Tibial nerve (tissue), 4 donors: ENCODE measurements around the gene ELMO3. TPM values are rescaled to one million over a fixed set of nuclear protein-coding genes. Genes with fewer than 3 reads are reported as not detected.

ENCODE experiments used
- DNase-seq, 2 donors: peaks; one replicate each; pipeline ENCODE4 v3.0.0-alpha.2; 2019; ENCODE audit warnings: low spot score in 2 of 2
- H3K27ac ChIP-seq, 4 donors: fragments of 200-600 bp; sonication (generic) in 3 of 4; one replicate each; pipeline ENCODE4 v1.5.1; 2017 to 2019; ENCODE audit warnings: mild to moderate bottlenecking in 1 of 4
- H3K27me3 ChIP-seq, 2 donors: fragments of 200-600 bp; sonication (generic) in 1 of 2; one replicate each; pipeline versions ENCODE4 v1.5.1 to v1.6.0; 2017 to 2019
- H3K36me3 ChIP-seq, 3 donors: fragments of 200-600 bp; sonication (generic); one replicate each; pipeline ENCODE4 v1.5.1; 2018 to 2019
- H3K4me1 ChIP-seq, 4 donors: fragments of 200-600 bp; sonication (generic) in 3 of 4; one replicate each; pipeline ENCODE4 v1.5.1; 2017 to 2019
- H3K4me3 ChIP-seq, 4 donors: fragments of 200-600 bp; sonication (generic) in 3 of 4; one replicate each; pipeline ENCODE4 v1.5.1; 2017 to 2019; ENCODE audit warnings: mild to moderate bottlenecking in 1 of 4, moderate library complexity in 1 of 4
- H3K9me3 ChIP-seq, 4 donors: fragments of 200-600 bp; sonication (generic) in 3 of 4; one replicate each; pipeline ENCODE4 v1.5.1; 2017 to 2019
- EP300 ChIP-seq, 2 donors: sonication (generic); formaldehyde crosslinking; IDR thresholded peaks; one replicate each; pipeline ENCODE4 v1.6.1; 2017; ENCODE audit warnings: antibody characterized with exemption in 2 of 2, mild to moderate bottlenecking in 1 of 2
- POLR2A ChIP-seq, 2 donors: fragments of 450-650 bp; IDR thresholded peaks; one replicate each; pipeline ENCODE4 v1.6.1; 2017; ENCODE audit warnings: antibody characterized with exemption in 2 of 2, mild to moderate bottlenecking in 2 of 2, moderate library complexity in 2 of 2
- WGBS, 2 donors: methylation state at CpG; one replicate each; pipeline ENCODE4 v1.1.5; 2018; 5-methylcytosine and 5-hydroxymethylcytosine counted together
- total RNA-seq, 4 donors: library from RNA; depleted of rRNA; stranded (reverse); fragments of >200 nt; gene quantifications; one replicate each; pipeline ENCODE4 v1.1.0, GENCODE V29; 2016
- TF ChIP-seq, protein P1 (sequence below), 5 experiments: fragments of 200-600 bp in 3 of 5; fragments of 450-650 bp in 2 of 5; sonication (generic) in 3 of 5; IDR thresholded peaks; one replicate each; pipeline ENCODE4 v1.5.1; 2016 to 2019; ENCODE audit warnings: antibody characterized with exemption in 5 of 5, mild to moderate bottlenecking in 3 of 5, moderate library complexity in 2 of 5

Gene ELMO3
- total RNA-seq, 4 donors from 2014 or later: 2.4 to 14.4 (median 4.4) TPM

DNA sequence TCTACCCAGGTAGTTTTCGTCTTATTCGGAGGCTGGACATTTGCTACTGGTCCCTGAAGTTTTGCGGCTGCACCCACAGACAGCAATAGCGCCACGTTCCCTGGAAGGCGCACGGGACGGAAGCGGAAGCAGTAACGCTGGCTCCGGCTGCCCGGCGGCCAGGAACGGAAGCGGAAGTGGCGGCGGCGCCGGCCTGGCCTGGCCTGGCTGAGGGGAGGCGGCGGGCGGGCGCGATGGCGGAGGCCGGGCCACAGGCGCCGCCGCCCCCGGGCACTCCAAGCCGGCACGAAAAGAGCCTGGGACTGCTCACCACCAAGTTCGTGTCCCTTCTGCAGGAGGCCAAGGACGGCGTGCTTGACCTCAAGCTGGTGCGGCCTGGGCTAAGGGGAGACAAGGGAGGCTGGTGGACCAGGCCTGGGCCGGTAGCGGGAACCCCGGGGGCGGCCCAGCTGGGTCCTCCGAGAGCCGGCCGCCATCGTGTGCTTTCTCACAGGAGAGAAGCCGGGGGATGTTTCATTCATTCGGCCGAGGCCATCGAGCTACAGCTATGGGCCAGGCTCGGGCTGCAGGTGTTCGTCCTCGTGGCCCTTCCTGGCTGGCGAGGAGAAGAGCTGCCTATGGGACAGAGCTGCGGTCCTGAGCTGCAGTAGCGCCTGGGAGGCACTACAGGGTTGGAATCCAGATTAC, 6.8 kb upstream of the ELMO3 start, which contains the start of gene E2F4:
E2F4 (plus strand) TSS at position 161 of the 687 bp plus-strand sequence; CDS start at position 234, 73 bp downstream.
- H3K27ac ChIP-seq: peak within 1 kb of the TSS; percentile 40 to 85 (median 72)
- peak; percentile 93 for TF ChIP-seq EP300 (IDR thresholded peaks at IDR 0.05)
- peak; percentile 18 to 74 for TF ChIP-seq POLR2A (IDR thresholded peaks at IDR 0.05)
- TF ChIP-seq, protein P1, sequence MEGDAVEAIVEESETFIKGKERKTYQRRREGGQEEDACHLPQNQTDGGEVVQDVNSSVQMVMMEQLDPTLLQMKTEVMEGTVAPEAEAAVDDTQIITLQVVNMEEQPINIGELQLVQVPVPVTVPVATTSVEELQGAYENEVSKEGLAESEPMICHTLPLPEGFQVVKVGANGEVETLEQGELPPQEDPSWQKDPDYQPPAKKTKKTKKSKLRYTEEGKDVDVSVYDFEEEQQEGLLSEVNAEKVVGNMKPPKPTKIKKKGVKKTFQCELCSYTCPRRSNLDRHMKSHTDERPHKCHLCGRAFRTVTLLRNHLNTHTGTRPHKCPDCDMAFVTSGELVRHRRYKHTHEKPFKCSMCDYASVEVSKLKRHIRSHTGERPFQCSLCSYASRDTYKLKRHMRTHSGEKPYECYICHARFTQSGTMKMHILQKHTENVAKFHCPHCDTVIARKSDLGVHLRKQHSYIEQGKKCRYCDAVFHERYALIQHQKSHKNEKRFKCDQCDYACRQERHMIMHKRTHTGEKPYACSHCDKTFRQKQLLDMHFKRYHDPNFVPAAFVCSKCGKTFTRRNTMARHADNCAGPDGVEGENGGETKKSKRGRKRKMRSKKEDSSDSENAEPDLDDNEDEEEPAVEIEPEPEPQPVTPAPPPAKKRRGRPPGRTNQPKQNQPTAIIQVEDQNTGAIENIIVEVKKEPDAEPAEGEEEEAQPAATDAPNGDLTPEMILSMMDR (IDR thresholded peaks at IDR 0.05): peak in 2 of 5 experiments; percentile 18 to 46
- DNase-seq: peak; percentile 78
- H3K9me3 ChIP-seq: no peaks in the 10 kb centered on the region
- H3K4me1 ChIP-seq: peaks cover 0 to 41% (median 17%) of the 10 kb centered on the region in 4 donors
- WGBS, 2 donors: 0% methylated on average over 24 to 40 of the region's 54 CpGs
- H3K27me3 ChIP-seq: no peaks in the 10 kb centered on the region
- H3K36me3 ChIP-seq: peaks cover 2 to 33% (median 20%) of the 10 kb centered on the region in 3 donors
- H3K4me3 ChIP-seq: peak within 1 kb of the TSS; percentile 78 to 100 (median 92)

DNA sequence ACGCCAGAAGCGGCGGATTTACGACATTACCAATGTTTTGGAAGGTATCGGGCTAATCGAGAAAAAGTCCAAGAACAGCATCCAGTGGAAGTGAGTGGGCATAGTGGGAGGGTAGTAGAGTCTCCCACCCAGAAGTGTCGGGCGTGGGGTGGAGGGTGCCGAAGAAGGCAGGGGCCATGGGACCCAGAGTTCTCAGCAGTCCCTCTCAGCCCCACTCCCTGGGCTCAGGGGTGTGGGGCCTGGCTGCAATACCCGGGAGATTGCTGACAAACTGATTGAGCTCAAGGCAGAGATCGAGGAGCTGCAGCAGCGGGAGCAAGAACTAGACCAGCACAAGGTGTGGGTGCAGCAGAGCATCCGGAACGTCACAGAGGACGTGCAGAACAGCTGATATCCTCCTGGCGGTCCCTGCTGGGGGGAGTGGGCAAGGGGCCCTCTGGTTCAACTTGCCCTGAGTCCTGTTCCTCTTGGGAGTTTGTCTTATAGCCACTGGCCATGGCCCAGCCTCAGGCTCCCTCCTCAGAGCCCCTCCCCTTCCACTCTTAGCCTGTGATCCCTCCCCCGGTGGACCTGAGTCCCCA, 6.1 kb upstream of the ELMO3 start:
- H3K36me3 ChIP-seq: peaks cover 2 to 40% (median 27%) of the 10 kb centered on the region in 3 donors
- WGBS, 2 donors: 36 to 39% methylated on average over 17 of the region's 17 CpGs
- H3K4me1 ChIP-seq: peaks cover 0 to 49% (median 17%) of the 10 kb centered on the region in 4 donors

DNA sequence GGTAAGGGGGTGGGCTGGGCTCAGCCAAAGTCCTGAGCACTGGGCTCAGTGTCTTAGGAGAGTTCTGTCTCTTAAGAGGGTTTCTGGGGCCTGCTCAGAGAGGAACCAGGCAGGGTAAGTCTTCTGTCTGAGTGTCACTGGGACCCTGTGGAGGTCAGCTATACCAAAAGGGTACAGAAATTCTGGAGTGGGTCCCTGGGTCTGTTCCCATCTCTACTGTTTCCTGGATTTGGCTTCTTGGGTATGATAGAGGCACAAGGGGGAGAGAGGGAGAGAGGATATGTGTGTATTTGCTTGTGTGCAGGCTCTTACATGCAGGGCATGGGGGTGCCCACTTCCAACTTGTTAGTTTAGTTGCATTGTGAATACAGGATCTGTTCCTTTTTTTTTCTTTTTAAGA, 5.4 kb upstream of the ELMO3 start:
- no peak for TF ChIP-seq POLR2A (IDR thresholded peaks at IDR 0.05)
- TF ChIP-seq, protein P1 (IDR thresholded peaks at IDR 0.05): no peak
- no peak for TF ChIP-seq EP300 (IDR thresholded peaks at IDR 0.05)
- Histone ChIP-seq H3K36me3 (peaks cover 2 to 44% (median 27%) of the 10 kb centered on the region in 3 donors), H3K27ac (peak overlapping the region in 1 of 4 donors; percentile 85), H3K4me1 (peaks cover 0 to 55% (median 21%) of the 10 kb centered on the region in 4 donors), H3K27me3 (no peaks in the 10 kb centered on the region), H3K9me3 (no peaks in the 10 kb centered on the region), H3K4me3 (peak overlapping the region in 2 of 4 donors; percentile 85 to 100)
- no peak for DNase-seq

More for the DNA sequence above, 6.1 kb upstream of the ELMO3 start:
- Histone ChIP-seq H3K9me3 (no peaks in the 10 kb centered on the region), H3K27me3 (no peaks in the 10 kb centered on the region), H3K4me3 (peak overlapping the region; percentile 78 to 100 (median 92)), H3K27ac (peak overlapping the region; percentile 40 to 85 (median 72))
- DNase-seq: no peak
- TF ChIP-seq EP300 (IDR thresholded peaks at IDR 0.05): no peak
- no peak for TF ChIP-seq POLR2A (IDR thresholded peaks at IDR 0.05)
- TF ChIP-seq, protein P1 (IDR thresholded peaks at IDR 0.05): no peak

DNA sequence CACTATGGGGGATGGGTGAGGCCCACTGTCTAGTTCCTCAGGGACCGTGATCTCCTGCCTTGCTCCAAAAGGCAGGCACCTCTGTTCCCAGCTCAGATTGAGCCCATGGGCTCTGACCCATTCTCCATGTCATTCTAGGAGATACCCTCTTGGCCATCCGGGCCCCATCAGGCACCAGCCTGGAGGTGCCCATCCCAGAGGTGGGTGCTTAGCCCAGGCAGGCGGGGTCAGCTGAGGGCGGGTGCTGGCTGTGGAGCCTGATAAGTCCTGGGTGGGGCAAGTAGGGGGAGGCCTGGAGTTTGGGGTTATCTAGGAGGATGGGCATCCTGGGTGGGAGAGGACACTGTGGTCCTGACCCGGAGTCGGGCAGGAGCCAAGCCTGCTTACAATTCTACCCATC, 4.7 kb upstream of the ELMO3 start:
- peaks cover 0 to 63% (median 27%) of the 10 kb centered on the region in 4 donors for H3K4me1 ChIP-seq
- H3K27me3 ChIP-seq: no peaks in the 10 kb centered on the region
- no peak overlapping the region for H3K4me3 ChIP-seq
- DNase-seq: no peak
- no peaks in the 10 kb centered on the region for H3K9me3 ChIP-seq
- 86 to 91% methylated on average over 5 to 6 of the region's 6 CpGs for WGBS, 2 donors
- TF ChIP-seq, protein P1 (IDR thresholded peaks at IDR 0.05): no peak
- TF ChIP-seq EP300 (IDR thresholded peaks at IDR 0.05) (no peak), POLR2A (IDR thresholded peaks at IDR 0.05) (no peak)
- peak overlapping the region in 1 of 4 donors; percentile 85 for H3K27ac ChIP-seq
- peaks cover 2 to 50% (median 27%) of the 10 kb centered on the region in 3 donors for H3K36me3 ChIP-seq

DNA sequence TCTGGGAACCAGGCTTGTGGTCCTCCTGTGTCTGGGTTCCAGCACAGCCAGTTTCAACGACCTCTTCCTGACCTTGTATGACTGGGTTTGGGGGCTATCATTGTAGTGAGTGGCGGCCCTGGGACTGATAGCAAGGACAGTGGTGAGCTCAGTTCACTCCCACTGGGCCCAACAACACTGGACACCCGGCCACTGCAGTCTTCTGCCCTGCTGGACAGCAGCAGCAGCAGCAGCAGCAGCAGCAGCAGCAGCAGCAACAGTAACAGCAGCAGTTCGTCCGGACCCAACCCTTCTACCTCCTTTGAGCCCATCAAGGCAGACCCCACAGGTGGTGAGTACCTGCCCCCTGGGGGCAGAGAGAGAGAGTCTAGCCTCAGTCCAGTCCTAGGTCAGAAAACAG, 3.3 kb upstream of the ELMO3 start:
- DNase-seq: no peak
- no peaks in the 10 kb centered on the region for H3K27me3 ChIP-seq
- H3K27ac ChIP-seq: no peak overlapping the region
- TF ChIP-seq, protein P1 (IDR thresholded peaks at IDR 0.05): no peak
- TF ChIP-seq POLR2A (IDR thresholded peaks at IDR 0.05): no peak
- TF ChIP-seq EP300 (IDR thresholded peaks at IDR 0.05): no peak
- no peaks in the 10 kb centered on the region for H3K9me3 ChIP-seq
- peaks cover 0 to 71% (median 30%) of the 10 kb centered on the region in 4 donors for H3K4me1 ChIP-seq
- H3K4me3 ChIP-seq: no peak overlapping the region
- peaks cover 2 to 59% (median 27%) of the 10 kb centered on the region in 3 donors for H3K36me3 ChIP-seq
- WGBS, 2 donors: 77% methylated on average over 5 of the region's 5 CpGs
